Middle frontal gyrus (tissue), 1 donor: Measurements from ENCODE around the gene CCDC142.

Experiments used
- DNase-seq: peaks from one replicate; pipeline ENCODE4 v3.0.0-alpha.2; 2015; ENCODE audit warnings: low spot score; ENCODE audit errors: extremely low spot score

Gene CCDC142, protein sequence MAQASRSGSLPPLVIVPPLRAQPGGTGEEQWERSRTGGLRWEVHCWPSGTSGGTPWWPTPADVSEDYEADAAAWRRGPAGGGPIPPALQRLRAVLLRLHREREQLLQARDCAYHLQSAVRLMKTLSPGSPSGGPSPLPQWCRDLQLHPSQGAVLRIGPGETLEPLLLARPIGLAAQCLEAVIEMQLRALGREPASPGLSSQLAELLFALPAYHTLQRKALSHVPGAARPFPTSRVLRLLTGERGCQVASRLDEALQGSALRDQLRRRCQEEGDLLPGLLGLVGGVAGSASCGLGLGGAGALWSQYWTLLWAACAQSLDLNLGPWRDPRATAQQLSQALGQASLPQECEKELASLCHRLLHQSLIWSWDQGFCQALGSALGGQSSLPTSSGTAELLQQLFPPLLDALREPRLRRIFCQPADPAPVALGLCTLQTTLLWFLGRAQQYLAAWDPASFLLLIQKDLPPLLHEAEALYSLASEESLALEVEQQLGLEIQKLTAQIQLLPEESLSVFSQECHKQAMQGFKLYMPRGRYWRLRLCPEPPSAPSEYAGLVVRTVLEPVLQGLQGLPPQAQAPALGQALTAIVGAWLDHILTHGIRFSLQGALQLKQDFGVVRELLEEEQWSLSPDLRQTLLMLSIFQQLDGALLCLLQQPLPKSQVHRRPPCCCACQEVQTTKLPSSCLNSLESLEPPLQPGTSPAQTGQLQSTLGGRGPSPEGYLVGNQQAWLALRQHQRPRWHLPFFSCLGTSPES

DNA sequence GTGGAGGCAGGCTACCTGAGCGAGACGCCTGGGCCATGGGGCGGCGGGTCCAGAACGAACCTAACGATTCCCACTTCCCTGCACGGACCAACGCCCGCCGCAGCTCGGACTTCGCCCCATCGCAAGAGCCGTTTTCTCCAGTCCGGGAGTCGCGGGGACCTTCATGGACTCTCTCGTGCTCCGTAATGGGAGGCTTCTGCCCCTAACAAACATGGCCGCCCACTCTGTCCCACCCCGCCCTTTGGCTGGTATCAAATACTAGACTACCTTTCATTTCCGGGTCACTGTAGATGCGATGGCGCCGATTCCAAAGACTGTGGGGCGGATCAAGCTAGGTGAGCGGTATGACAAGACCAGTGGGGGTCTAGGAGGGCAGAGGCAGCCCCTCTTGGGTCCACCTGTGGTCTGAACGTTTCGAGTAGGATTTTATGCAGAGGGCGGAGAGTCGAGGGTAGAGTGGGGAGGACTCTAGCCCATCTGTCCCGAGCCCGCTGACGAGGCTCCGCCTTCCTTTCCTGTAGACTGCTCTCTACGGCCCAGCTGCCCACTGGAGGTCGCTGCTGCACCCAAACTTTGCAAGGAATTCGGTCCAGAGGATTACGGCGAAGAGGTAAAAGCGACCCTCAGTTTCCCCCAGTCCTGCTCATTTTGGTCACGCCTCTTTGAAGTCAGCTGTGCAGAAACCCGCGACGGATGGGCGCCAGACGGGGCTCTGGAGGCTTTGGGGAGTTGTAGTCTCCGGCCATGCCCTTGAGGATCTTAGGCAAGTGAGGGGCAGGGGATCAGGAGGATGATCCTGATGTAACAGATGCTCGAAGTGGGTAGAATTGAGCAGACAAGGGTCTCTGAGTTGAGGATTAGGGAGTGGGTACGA lies at the start of gene CCDC142, which contains the start of gene TTC31:
CCDC142 (minus strand) TSS at position 198 of the 874 bp plus-strand sequence; CDS start at position 37, 161 bp downstream.
TTC31 (plus strand) TSS at position 281 of the 874 bp plus-strand sequence; CDS start at position 296, 15 bp downstream.
- peak; percentile 94 for DNase-seq

DNA sequence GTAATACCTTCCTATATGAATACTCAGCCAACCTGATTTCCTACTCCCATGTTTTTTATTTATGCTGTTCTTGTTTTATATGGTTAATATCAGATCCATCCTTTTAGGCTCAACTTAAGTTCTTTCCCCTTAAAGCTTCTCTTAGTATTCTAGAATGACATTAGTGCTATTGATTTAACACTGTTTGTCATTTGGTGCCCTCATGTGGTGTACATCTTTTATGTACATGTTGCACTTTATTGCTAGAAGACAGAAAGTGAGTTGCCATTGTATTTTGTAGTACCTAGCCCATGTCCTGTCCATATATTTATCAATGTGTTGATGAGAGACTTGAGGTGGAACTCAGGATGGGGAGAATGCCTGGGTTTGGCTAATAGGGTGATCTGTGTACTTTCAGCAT lies 49.4 kb upstream of the CCDC142 start:
- DNase-seq = no peak

DNA sequence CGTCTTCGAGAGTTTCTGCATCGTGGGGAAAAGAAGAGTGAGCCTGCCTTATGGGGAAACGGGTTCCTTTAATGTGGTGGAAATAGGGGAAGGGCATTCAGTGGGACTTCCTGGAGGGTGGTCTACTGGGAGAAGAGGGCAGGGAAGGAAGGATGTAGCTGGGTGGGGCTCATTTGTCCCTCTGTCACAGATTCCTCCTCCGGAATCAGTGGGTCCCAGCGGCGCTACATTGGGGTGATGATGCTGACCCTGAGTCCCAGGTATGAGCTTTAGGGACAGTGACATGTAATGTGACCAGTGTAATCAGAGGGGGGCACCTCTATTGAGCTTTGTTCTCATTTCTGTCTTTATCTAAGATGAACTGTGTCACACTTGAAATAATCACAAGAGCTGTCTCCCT lies 48.9 kb upstream of the CCDC142 start:
- DNase-seq = no peak

DNA sequence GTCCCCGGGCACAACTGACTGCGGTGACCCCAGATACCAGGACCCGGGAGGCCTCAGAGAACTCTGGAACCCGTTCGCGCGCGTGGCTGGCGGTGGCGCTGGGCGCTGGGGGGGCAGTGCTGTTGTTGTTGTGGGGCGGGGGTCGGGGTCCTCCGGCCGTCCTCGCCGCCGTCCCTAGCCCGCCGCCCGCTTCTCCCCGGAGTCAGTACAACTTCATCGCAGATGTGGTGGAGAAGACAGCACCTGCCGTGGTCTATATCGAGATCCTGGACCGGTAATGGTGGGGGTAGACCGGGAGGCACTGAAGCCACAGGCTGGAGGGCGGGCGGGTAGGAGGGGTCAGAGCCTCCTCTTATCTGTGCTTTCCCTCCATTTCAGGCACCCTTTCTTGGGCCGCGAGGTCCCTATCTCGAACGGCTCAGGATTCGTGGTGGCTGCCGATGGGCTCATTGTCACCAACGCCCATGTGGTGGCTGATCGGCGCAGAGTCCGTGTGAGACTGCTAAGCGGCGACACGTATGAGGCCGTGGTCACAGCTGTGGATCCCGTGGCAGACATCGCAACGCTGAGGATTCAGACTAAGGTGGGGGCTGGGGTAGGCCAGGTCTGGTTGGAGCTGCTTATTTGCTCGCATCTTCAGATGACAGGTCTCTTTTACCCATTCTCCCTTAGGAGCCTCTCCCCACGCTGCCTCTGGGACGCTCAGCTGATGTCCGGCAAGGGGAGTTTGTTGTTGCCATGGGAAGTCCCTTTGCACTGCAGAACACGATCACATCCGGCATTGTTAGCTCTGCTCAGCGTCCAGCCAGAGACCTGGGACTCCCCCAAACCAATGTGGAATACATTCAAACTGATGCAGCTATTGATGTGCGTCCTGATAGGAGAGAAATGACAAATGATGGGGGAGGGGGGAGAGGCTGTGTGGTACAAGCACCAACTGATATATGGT lies 47.7 kb upstream of the CCDC142 start:
- DNase-seq = no peak

DNA sequence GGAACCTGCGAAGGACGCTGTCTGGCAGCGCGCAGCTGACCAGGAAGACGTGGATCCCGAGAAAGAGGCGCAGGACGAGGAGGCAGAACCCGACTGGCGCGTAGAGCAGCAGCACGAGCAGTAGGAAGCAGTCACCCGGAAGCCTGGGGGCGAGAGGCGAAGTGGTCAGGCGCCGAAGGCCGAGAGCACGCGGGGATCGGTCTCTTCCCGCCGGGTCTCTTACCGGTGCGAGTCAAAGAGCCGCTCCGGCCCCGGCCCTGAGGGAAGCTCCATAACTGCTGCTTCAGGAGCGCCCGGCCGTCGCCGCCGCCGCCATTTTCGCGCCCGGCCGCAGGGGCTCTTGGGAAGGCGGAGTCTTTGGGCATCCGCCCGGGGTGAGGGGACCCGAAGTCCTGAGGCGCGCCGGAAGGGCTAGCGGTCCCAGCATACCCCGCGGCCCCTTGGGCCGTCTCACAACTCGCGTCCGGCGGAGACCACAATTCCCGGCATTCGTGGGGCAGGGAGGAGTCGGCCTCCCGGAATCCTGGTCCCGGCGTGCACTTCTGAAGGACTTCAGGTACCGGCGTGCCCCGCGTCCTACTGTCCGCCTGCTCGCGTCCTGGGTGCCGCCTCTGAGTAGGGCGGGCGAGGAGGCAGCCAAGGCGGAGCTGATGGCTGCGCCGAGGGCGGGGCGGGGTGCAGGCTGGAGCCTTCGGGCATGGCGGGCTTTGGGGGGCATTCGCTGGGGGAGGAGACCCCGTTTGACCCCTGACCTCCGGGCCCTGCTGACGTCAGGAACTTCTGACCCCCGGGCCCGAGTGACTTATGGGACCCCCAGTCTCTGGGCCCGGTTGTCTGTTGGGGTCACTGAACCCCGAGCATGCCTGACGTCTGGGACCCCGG lies 46.8 kb upstream of the CCDC142 start, which contains the start of the genes AUP1 and HTRA2:
AUP1 (minus strand) TSS at position 350 of the 882 bp plus-strand sequence; CDS start at position 273, 77 bp downstream.
HTRA2 (plus strand) TSS at position 577 of the 882 bp plus-strand sequence; CDS start at position 651, 74 bp downstream.
- peak; percentile 98 for DNase-seq

DNA sequence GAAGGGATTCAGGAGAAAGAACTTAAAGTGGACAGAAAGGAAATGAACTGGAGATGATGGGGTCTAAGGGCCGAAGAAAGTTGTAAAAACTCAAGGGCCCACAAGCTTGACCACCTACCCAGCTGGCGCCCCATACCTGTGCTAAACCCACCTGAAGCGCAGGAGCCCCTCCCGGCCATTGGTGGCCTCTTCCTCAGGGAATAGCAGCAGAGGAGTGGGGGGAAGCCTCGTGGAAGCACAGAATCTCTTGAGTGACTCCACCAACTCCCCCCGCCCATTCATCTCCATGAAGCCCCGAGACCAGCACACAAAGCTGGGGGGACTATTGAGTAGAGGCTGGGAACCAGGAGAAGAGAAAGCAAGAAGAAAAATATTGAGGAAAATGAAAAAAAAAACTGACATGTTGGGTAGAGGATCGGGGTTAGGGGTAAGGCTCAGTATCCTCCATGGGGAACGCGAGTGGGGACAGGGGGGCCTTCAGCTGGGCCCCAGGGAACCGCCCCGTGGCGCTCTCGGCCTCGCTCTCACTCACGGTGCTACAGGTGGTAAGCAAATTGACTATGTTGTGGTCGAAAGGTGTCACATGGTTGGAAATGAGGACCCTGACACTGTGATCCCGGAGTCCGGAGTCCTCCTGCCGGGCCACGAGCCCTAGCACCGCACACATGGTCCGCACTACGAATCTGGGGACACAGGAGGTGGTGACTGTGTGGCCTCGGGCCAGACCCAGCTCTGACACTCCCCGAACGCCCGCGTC lies 46.0 kb upstream of the CCDC142 start:
- DNase-seq = no peak

DNA sequence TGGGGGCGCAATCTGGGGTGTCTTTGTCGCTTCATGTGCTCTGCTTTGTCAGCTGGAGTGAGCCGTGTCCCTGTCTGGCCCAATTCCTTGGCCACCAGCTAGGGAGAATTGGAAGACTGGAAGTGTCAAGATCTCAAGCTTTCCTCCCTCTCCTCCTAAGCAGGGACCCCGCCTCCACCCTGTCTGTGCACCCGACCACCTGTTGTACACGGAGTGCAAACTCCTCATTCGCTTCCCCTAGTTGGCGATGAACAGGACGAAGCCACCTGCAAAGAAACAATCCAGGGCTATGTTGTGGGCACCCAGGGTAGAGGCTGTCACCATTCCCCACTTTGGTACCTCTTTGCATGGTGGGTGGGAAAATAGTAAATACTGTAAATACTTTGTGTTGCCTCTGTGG lies 44.9 kb upstream of the CCDC142 start:
- DNase-seq = no peak

DNA sequence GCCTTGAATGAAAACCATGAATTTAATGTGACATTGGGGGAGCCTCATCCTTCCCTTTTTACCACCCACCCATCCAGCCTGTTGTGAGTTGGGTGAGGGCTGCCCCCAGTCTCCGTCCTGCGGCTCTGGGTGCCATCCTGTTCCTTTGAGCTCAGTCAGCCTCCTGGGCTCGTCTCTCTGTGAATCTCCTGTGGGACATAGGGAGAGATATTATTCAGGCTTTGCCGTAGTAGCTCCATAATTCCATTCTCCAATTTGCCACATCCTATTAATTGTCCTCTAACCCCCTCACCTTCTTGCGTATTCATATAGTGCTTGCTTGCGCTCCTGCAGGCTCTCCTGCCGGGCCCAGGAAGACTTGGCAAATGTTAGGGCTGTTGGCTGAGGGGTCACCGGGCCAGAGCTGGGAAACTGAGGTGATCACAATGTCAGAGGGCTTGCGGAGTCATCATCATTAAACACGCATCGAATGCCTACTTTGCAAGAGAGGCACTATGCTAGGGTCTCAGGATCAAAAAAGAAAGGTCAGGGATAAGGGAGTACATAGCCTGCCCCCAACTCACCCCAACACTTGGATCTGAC lies 43.9 kb upstream of the CCDC142 start:
- DNase-seq = no peak

DNA sequence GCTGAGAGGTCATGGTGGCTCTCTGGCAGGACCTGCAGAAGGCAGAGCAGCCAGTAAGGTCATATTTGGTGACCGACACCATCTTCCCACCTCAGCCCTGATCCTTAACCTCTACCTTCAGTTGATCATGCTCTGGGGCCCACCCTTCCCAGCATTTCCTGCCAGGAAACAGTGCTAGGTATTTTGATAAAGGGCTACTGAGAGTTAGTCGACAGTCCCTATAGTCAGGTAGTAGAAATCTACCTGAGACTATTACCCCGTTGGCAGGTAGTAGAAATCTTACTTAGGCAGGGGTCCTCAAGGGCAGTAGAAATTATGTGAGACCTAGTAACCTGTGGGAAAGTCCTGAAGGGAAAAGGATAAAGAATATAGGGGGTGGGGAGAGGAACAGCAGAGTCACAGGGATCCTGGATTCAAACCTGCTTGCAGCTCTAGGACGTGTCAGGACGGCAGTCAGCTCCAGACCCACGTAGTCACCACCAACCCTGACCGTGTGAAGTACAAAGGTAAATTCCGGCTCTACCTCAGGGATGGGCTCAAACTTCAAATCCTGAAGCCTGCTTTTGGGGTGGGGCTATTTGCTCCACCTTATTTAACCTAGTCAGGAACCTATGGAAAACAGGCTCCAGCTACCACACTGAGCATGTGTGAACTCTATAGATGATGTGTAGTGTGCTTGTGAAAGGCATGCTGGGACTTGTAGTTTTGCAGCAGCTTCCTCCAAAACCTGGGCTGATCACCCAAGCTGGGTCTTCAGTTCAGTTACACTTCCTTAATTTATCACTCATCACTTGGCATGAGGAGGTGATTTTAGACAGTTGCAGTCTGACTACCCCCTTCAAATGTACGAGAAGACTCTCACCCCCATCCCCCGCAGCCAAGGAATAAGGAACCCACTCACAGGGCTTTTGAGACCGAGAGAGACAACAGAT lies 43.2 kb upstream of the CCDC142 start, which contains the start of gene DQX1:
DQX1 (minus strand) TSS at position 515 of the 932 bp plus-strand sequence; CDS start at position 13, 502 bp downstream.
- no peak for DNase-seq

DNA sequence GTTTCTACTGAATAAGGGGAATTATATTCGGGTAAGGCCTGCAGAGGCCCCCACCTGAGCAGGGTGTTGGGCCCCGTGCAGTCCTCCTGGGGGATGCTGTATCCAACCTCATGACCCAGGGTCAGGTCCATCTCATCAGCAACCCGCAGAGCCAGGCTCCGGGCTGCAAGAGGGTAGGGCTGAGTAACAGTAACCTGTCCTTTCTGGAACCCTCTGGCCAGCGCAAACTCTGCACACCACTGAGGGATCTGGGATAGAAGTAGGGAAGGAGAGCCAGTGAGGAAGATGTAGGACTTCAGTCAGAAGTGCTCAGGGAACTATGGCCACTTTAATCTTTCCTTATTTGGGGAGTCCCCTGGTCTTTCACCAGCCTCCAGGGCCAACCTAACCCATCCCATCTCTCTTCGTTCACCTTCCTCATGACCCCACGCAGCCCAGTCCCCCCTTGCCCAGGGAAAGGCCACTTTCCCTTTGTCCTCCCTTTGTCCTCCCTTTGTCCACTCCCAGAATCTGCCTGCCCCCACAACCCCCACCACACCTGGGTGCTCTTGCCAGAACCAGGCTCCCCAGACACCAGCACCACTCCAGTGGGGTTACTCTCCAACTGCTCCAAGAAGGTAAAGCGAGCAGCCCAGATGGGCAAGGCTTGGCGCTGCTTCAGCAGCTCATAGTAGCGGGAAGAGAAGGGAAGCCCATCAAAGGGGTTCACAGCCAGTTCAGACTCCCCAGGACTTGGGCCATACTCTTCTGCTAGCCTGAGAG lies 42.3 kb upstream of the CCDC142 start:
- no peak for DNase-seq

DNA sequence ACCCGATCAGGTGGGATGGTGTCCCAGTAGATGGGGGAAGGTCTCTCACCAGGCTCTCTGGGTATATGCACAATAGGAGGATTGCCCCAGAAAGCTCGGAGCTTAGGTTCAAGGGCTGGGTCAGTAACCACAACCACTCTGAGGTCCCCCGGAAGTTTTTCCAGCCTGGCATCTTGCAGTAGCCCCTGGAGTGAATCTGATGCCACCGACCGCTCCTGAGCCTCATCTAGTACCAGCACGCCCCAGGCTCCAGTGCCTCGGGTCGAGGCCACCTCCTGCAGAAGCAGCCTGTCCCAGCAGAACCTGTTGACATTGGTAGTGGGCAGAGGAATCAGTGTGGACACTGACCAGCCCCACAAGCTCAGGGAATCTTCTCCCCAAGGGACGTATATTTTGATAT lies 41.2 kb upstream of the CCDC142 start:
- no peak for DNase-seq

DNA sequence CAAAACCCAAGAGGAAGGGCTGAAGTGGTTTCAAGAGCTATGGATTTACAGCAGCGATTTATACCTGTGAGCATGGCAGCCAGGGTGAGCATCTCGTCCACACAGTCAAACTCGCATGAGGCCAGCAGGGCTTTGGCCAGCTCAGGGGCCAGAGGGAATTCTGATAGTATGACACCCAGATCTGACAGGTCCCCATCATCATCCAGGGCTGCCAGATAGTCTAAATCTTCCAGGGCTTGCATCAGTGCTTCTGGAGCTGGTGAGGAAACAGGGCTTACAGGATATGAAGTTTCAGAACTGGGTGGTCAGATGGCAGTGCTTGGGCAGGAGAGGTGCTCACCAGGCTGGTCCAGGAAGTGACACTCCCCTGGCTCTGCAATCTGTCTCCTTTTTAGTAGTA lies 39.7 kb upstream of the CCDC142 start:
- no peak for DNase-seq

DNA sequence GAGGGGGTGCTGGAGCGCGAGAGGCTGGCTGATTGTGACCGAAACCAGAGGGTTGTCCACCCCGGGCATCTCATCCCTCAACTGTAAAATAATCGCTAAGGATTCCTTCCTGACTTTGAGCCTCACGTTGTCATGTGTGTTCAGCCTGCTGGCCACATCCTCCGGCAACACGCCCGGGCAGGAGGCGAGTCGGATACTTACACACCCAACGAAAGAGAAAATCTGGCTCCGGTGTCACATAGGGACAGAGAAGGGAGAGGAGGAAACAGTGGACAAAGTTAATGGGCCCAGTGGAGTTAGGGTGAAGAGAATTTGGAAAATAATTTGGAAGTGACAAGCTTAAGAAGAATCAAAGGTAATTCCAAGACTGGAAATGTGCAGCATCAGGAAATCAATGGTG lies 33.9 kb upstream of the CCDC142 start:
- no peak for DNase-seq

DNA sequence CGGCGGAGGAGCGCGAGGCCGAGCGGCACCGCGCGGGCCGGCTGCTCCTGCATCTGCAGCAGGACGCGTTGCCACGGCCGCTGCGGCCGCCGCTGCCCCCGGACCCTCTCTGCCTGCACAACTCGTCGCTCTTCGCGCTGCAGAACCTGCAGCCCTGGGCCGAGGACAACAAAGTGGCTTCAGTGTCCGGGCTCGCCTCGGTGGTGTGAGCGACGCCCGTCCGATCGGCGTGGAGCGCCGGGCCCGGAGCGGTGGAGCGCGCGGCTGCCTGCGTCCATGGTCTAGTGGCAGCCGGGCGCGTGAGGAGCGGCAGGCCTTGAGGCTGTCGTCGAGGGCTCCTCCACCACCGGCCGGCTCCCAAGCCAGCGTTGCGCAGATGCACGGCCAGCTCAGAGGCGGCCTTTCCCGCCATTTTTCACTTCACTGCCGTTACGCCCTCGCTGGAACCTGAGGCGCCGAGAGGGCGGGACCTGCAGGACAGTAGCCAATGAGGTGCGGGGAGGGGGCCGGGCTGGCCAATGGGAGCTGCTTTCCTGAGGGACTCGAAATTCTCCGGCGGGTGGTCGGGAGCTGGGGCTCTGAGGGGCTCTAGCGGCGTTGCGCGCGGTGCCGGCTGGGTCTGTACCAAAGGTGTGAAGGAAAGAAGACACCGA lies 33.3 kb upstream of the CCDC142 start:
- no peak for DNase-seq

DNA sequence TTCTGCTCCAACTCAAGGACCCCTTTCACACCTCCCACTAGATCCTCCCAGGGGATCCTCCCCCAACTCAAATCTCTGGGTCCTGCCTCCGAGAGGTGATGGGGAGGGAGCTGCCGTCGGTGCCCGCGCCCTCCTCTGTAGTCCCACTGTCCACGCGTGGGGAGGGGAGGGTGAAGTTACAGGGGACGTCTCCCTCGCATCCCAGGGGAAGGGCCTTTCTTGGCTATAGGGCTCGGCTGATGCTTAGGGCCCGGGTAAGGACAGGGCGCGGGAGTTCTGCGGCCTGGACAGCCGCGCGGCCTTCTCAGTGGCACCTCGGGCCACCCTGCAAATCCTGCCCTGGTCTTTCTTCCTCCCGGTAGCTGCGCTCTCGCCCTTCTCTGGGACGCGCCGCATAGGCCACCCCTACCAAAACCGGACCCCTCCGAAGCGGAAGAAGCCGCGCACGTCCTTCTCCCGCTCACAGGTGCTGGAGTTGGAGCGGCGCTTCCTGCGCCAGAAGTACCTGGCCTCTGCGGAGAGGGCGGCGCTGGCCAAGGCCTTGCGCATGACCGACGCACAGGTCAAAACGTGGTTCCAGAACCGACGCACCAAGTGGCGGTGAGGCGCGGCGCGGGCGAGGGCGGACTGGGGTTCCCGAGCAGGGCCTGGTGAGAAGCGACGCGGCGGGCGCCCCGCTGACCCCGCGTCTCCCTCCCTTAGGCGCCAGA lies 32.6 kb upstream of the CCDC142 start:
- DNase-seq = no peak
